Lung microvascular endothelial cell (primary cell): ENCODE results near the gene FAM110D. TPM values are rescaled to one million over a fixed set of nuclear protein-coding genes. Genes with fewer than 3 reads are reported as not detected.

ENCODE experiments used
- DNase-seq, 2 donors: peaks; one replicate each; pipeline versions ENCODE4 v3.0.0 to v3.0.0-alpha.2; 2010; ENCODE audit warnings: low read depth in 2 of 2
- total RNA-seq: library from RNA; depleted of rRNA; stranded (reverse); fragments of >200 nt; gene quantifications from 2 replicates; pipeline ENCODE4 v1.2.1, GENCODE V29; 2014

FAM110D gene
- total RNA-seq, 1 donor from 2014 or later: 6.0 TPM

DNA sequence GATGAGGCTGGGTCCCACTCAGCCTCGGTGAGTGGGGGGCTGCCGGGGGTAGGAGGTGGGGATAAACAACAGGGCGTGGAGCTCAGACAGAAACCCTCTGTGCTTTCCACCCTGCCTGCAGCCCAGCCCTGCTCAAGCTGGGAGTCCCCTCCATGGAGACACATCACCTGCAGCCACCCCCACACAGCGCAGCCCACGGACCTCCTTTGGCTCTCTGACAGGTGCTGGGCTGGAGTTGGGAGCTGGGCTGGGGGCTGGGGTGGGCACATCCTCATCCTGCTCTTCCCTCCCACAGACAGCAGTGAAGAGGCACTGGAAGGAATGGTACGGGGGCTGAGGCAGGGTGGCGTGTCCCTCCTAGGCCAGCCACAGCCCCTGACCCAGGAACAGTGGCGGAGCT lies 29.6 kb downstream of the FAM110D start:
- no peak for DNase-seq

DNA sequence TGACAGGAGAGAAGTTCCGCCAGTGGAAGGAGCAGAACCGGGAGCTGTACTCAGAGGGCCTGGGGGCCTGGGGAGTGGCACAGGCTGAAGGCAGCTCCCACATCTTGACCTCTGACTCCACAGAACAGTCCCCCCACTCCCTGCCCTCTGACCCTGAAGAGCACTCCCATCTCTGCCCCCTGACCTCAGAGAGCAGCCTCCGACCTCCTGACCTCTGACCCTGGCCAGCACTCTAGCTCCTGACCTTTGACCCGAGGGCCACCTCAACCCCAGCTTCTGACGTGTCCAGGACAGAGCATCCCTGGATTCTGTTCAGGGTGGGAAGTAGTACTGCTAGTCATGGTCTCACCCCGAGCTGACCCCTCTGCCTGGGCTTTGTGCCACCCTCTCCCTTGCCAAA lies 30.5 kb downstream of the FAM110D start:
- no peak for DNase-seq

DNA sequence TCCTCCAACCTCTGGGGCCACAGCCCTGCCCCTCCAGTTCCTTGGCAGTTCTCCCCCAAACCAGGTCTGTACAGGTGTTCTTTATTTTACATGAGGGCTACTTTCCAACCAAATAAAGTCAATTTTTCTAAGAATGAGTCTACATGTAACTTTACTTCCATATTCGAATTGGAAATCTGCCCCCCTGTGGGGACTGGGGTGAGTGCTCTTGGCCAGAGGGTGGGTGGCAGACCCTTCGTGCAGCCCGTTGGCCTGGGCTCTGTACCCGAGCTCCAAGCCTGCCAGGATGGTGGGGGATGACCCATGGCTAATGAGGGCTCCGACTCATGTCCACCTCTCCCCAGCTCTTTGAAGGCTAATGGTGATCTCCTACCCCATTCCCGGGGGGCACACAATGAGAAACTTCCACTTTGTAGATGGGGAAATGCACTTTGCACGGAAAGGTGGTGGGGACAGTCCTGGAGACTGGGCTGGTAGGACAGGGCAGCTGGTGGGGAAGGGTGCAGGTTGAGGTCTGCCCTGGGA lies 30.9 kb downstream of the FAM110D start:
- DNase-seq: no peak

DNA sequence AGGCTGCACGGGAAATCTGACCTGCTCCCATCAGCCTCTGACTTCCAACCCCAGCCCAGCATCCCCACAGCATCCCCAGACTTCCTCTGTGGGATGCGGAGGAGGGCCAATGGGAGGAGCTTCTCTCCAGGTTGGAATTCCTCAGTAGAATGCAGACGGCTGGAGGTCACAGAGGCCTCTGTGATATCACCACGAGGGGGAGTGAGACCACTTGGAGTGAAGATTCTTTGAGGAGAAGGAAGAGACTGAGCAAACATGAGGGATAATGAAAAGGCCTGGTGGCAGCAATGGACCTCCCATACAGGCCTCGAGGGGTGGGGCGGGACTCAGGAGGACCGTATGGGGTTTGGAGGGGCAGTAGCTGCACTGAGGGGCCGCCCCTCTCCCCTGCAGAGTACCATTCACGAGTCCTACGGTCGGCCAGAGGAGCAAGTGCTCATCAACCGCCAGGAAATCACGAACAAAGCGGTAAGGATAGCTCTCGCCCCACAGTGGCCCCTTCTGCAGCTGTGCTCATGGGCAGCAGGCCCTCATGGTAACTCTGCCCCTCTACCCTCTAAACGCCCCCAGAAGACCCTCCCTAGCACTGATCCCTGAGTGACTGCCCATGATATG lies 31.6 kb downstream of the FAM110D start, which contains the start of gene CATSPER4:
Gene CATSPER4, plus strand, starts transcription at position 230 of the 615 bp plus-strand sequence. Its CDS starts 26 bp downstream, at position 256.
- no peak for DNase-seq

DNA sequence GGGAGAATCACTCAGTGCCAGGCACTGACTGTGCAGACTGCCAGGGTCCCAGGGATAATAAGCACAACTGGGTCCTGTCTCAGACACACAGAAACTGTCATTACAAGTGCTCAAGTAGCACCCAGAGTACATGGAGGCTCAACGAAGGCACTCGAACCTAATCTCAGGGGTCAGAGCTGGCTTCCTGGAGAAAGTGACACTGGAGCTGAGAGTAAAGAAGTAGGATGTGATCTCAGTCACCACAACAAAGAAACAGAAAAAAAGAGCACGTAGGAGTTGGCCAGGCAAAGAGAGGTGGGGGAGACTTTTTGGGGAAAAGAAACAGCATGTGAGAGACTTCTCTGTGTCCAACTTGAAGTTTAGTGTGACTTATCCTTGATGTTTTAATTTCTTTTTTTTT lies 32.9 kb downstream of the FAM110D start:
- DNase-seq: no peak

DNA sequence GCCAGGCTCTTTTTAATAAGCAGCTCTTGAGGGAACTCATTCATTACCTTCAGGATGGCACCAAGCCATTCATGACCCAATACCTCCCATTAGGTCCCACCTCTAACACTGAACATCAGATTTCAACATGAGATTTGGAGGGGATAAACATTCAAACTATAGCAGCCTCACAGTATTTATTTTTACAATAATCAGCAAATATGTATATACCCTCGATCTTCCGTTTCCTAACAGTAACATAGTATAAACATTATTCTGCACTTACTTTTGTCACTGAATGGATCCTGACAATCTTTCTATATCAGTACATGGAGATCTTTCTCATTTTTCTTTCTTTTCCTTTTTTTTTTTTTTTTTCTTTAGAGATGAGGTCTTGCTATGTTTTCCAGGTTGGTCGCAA lies 36.9 kb downstream of the FAM110D start:
- no peak for DNase-seq

DNA sequence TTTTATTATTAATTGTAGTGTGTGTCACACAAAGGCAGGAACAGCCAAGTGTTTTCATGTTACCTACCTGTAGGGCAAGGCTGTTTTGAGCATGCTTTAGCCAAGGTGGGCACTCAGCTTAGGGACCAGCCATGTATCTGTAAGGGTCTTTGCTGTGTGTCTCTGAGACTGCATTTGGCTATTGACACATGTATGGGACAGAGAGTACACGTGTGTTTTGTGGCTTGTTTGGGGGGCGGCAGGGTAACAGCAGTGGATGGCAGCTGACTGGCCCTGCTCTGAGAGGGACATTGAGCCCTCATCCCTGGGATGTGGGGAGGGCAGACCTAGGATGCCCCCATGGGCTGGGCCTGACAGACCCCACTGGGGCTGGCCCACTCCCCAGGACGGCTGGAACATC lies 38.4 kb downstream of the FAM110D start:
- no peak for DNase-seq

DNA sequence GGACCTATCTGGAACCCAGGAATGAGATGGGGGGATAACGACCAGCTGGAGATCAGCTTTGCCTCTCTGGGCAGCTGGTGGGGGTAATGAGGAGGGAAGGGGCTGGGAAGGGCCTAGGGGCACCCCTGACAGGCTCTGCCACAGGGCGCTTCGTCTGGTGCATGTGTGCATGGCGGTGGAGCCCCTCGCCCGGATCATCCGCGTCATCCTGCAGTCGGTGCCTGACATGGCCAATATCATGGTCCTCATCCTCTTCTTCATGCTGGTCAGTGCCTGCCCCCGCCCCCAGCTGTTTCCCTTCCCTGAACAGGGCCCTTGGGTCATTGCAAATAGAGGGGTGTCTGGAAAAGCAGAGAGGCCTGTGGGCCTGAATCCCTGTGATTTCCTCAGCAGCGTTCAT lies 38.9 kb downstream of the FAM110D start:
- no peak for DNase-seq

DNA sequence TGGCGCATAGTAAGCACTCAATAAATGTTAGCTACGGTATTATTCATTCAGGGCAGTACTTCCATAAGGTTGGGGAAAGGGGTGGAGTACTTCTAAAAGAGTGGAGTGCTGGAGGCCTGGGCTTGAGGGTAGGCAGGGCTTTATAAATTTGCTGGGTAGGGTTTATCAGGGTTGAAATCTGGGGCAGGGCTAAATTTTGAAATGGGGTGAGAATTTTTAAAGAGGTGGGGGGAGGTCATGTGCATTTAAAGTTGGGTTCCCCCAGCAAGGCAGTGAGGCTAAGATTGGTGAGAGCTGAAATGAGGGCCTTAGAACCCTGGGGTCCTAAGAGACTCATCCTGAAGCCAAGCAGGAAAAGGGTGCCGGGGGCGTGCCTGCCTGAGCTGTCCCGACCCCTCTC lies 41.5 kb downstream of the FAM110D start:
- DNase-seq: no peak

DNA sequence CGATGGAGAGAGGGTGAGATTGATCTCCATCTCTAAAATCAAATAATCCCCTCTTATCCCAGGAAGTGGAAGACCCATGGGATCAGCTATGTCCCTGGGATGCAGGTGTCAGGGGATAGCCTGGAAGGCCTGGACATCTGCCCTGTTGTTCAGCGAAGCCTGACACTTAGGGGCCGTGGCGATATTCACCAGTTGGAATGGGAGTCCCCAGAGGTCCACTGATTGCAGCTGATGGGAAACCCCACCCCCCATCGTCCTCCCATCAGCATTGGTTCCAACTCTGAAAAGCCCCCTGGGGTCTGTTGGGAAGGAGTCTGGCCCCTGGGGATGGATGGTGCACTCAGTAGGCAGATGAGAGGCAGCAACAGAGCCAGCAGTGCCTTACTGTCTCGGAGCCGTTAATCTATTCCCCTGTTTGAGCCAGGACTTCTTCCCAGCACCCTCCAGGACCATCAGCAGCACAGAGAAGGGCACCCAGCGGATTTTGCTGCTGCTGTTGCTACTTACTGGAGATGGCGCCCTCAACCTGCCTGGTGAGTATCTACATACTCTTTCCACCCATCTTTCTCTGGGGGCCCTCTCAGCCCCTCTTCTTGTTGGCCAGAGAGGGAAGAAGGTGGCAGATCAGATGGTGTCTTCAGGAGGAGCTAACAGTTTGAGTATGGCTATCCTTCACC lies 44.9 kb downstream of the FAM110D start:
- no peak for DNase-seq

DNA sequence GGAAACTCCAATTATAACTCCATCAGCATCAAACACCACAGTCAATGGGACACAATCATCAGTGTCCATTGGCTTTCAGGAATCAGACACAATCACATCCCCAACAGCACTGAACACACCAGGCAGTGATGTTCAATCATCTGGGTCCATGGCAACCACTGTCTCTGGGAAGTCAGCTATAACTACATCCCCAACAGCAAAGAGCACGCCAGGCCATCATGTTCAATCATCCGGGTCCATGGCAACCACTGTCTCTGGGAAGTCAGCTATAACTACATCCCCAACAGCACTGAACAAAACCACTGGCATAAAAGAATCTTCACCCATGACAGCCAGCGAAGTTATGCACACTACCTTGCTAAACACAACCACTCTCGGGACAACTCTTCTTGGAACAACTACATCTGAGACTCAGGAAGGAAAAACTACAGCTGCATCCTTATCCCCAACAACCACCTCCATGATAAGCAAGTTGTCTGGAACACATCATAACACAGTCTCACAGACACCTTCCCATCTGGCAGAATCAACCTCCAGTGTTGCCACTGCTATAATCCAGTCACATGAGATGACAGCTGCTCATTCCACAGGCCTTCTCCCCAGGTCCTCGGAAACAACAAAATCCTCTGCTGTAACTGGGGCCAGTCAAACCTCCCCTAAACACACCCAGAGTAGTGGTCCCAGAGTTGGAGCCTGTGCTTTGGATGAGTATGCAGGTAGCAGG lies 51.4 kb downstream of the FAM110D start:
- no peak for DNase-seq

DNA sequence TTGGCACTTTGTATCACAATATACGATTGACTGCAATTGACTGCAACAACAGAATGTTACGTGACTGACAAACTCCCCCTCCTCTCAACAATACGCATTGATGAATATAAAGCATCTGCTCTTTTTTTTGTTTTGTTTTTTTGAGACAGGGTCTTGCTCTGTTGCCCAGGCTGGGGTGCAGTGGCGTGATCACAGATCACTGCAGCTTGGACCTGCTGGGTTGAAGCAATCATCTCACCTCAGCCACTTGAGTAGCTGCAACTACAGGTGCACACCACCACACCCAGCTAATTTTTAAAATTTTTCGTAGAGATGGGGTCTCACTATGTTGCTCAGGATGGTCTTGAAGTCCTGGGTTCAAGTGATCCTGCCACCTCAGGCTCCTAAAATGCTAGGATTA lies 53.8 kb downstream of the FAM110D start:
- DNase-seq: no peak

DNA sequence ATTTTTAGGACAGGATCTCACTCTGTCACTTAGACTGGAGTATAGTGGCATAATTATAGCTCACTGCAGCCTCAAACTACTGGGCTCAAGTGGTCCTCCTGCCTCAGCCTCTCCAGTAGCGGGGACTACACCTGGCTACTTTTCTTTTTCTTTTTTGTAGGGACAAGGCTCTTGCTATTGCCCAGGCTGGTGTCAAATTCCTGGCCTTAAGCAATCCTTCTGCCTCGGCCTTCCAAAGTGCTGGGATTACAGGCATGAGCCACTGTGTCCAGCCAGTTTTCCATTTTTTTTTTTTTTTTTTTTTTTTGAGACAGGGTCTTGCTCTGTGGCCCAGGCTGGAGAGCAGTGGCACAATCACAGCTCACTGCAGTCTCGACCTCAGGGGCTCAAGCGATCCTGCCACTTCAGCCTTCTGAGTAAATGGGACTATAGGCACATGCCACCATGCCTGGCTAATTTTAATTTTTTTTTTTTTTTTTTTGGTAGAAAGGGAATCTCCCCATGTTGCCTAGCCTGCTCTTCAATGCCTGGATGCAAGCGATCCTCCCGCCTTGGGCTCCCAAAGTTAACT lies 54.5 kb downstream of the FAM110D start:
- DNase-seq: no peak

Other genes with a start within 250 kb of the FAM110D start
- gene PAFAH2, start 161.0 kb upstream of the FAM110D start, total RNA-seq: 9.2 and 32.7 TPM in 2 replicates
- gene EXTL1, start 137.3 kb upstream of the FAM110D start, total RNA-seq: under 0.01 TPM in 2 replicates
- gene SLC30A2, start 113.0 kb upstream of the FAM110D start, total RNA-seq: not detected in 2 replicates
- under 0.01 TPM in 1 of 2 replicates, not detected in the other for gene TRIM63, start 91.4 kb upstream of the FAM110D start, total RNA-seq
- 3.7 and 4.2 TPM in 2 replicates for gene PDIK1L, start 47.3 kb upstream of the FAM110D start, total RNA-seq
- not detected in 2 replicates for gene C1orf232, start 9.9 kb downstream of the FAM110D start, total RNA-seq
- 28.8 and 29.2 TPM in 2 replicates for gene ZNF593, start 10.8 kb downstream of the FAM110D start, total RNA-seq
- gene ZNF593OS, start 12.8 kb downstream of the FAM110D start, total RNA-seq: not detected in 2 replicates
- gene CNKSR1, start 18.4 kb downstream of the FAM110D start, total RNA-seq: not detected in 2 replicates
- gene CATSPER4, start 31.5 kb downstream of the FAM110D start, total RNA-seq: not detected in 2 replicates
- gene CEP85, start 75.1 kb downstream of the FAM110D start, total RNA-seq: 4.2 and 4.8 TPM in 2 replicates
- gene SH3BGRL3, start 121.0 kb downstream of the FAM110D start, total RNA-seq: 16.5 and 17.4 TPM in 2 replicates
- 0.87 and 1.2 TPM in 2 replicates for gene UBXN11, start 147.6 kb downstream of the FAM110D start, total RNA-seq
- not detected in 2 replicates for gene CD52, start 158.9 kb downstream of the FAM110D start, total RNA-seq
- 0.44 TPM in 1 of 2 replicates, not detected in the other for gene CRYBG2, start 195.1 kb downstream of the FAM110D start, total RNA-seq
- gene ZNF683, start 213.7 kb downstream of the FAM110D start, total RNA-seq: not detected in 2 replicates